Measurements from ENCODE around the gene FHIT. TPM values are rescaled to one million over a fixed set of nuclear protein-coding genes. Genes with fewer than 3 reads are reported as not detected.

The FHIT gene
- total RNA-seq, 1 donor from 2014 or later = 16.1 TPM

DNA sequence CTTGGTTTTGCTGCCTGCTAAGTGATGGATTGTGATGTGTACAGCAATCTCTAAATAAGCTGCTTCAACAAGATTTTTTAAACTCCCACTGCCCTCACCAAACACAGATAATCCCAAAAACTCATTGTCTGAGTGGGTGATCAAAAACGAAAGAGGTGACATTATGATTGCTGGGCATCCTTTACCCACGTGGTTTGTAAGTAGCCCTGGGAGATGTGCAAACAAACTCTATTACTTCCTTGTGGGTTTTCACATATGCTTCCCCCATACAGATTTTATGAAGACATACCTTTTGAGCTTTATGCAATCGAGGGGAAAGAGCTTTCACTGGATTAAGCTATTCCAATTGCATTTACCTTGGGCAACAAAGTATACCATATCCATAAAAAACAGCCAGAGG, 1000.4 kb downstream of the FHIT start:
- DNase-seq (ENCODE audit: low spot score, unreplicated experiment) = no peak
- Mint-ChIP-seq H3K36me3 (ENCODE audit: insufficient read depth) (no peaks in the 10 kb centered on the region), H3K9me3 (ENCODE audit: low read depth) (peaks cover 4% of the 10 kb centered on the region), H3K27me3 (no peaks in the 10 kb centered on the region), H3K4me1 (ENCODE audit: low read depth) (peaks cover 5% of the 10 kb centered on the region), H3K27ac (no peak overlapping the region), H3K4me3 (ENCODE audit: low read depth) (no peak overlapping the region)
- TF ChIP-seq CTCF (IDR thresholded peaks at IDR 0.05; ENCODE audit: unreplicated experiment) = no peak

- Mint-ChIP-seq H3K4me3 (ENCODE audit: low read depth) (no peak overlapping the region), H3K36me3 (ENCODE audit: insufficient read depth) (no peaks in the 10 kb centered on the region), H3K27ac (no peak overlapping the region), H3K27me3 (no peaks in the 10 kb centered on the region), H3K9me3 (ENCODE audit: low read depth) (peaks cover 4% of the 10 kb centered on the region), H3K4me1 (ENCODE audit: low read depth) (peaks cover 5% of the 10 kb centered on the region)
- TF ChIP-seq CTCF (IDR thresholded peaks at IDR 0.05; ENCODE audit: unreplicated experiment) = no peak
- no peak for DNase-seq (ENCODE audit: low spot score, unreplicated experiment)
Observed at GRCh38 chr3:60250206-60250605, 1001.0 kb downstream of the FHIT start.

- peaks cover 4% of the 10 kb centered on the region for H3K9me3 Mint-ChIP-seq (ENCODE audit: low read depth)
- DNase-seq (ENCODE audit: low spot score, unreplicated experiment) = no peak
- no peaks in the 10 kb centered on the region for H3K27me3 Mint-ChIP-seq
- no peaks in the 10 kb centered on the region for H3K36me3 Mint-ChIP-seq (ENCODE audit: insufficient read depth)
- no peak overlapping the region for H3K27ac Mint-ChIP-seq
- H3K4me1 Mint-ChIP-seq (ENCODE audit: low read depth) = peaks cover 3% of the 10 kb centered on the region
- TF ChIP-seq CTCF (IDR thresholded peaks at IDR 0.05; ENCODE audit: unreplicated experiment) = no peak
- no peak overlapping the region for H3K4me3 Mint-ChIP-seq (ENCODE audit: low read depth)
Observed at GRCh38 chr3:60246361-60246760, 1004.9 kb downstream of the FHIT start.

- no peak for TF ChIP-seq CTCF (IDR thresholded peaks at IDR 0.05; ENCODE audit: unreplicated experiment)
- Mint-ChIP-seq H3K36me3 (ENCODE audit: insufficient read depth) (no peaks in the 10 kb centered on the region), H3K4me1 (ENCODE audit: low read depth) (peaks cover 6% of the 10 kb centered on the region), H3K4me3 (ENCODE audit: low read depth) (no peak overlapping the region), H3K27ac (no peak overlapping the region), H3K9me3 (ENCODE audit: low read depth) (peaks cover 4% of the 10 kb centered on the region), H3K27me3 (no peaks in the 10 kb centered on the region)
- DNase-seq (ENCODE audit: low spot score, unreplicated experiment) = no peak
Observed at GRCh38 chr3:60243456-60243855, 1007.8 kb downstream of the FHIT start.

- Mint-ChIP-seq H3K27ac (no peak overlapping the region), H3K4me3 (ENCODE audit: low read depth) (no peak overlapping the region), H3K27me3 (no peaks in the 10 kb centered on the region), H3K9me3 (ENCODE audit: low read depth) (no peaks in the 10 kb centered on the region), H3K36me3 (ENCODE audit: insufficient read depth) (no peaks in the 10 kb centered on the region), H3K4me1 (ENCODE audit: low read depth) (peaks cover 3% of the 10 kb centered on the region)
- no peak for DNase-seq (ENCODE audit: low spot score, unreplicated experiment)
- no peak for TF ChIP-seq CTCF (IDR thresholded peaks at IDR 0.05; ENCODE audit: unreplicated experiment)
Observed at GRCh38 chr3:60240492-60240891, 1010.8 kb downstream of the FHIT start.
